SK-N-SH (cell line): ENCODE measurements around the gene ASXL3.

Source experiments
- EP300 ChIP-seq, 2 experiments: IDR thresholded peaks; 2 replicates each; pipeline versions ENCODE4 v1.4.0 to v1.6.1; 2012; ENCODE audit warnings: borderline replicate concordance in 1 of 2, low read depth in 1 of 2, low read length in 1 of 2
- JUND ChIP-seq: IDR thresholded peaks from 2 replicates; pipeline ENCODE4 v1.4.0; 2012
- MAX ChIP-seq: IDR thresholded peaks from 2 replicates; pipeline ENCODE4 v1.4.0; 2012; ENCODE audit warnings: low read depth
- NFIC ChIP-seq: IDR thresholded peaks from 2 replicates; pipeline ENCODE4 v1.4.0; 2012; ENCODE audit warnings: borderline replicate concordance
- POLR2AphosphoS5 ChIP-seq: IDR thresholded peaks from 2 replicates; pipeline ENCODE4 v1.6.1; 2012; ENCODE audit warnings: low read depth, low read length
- RAD21 ChIP-seq: IDR thresholded peaks from 2 replicates; pipeline ENCODE4 v1.6.1; 2012; ENCODE audit warnings: mild to moderate bottlenecking, low read length
- RXRA ChIP-seq: IDR thresholded peaks from 2 replicates; pipeline ENCODE4 v1.4.0; 2012; ENCODE audit warnings: low read depth, mild to moderate bottlenecking, borderline replicate concordance
- TF ChIP-seq, protein P1 (sequence below): fragments of 200-600 bp; sonication (generic); IDR thresholded peaks from 2 replicates; pipeline ENCODE4 v1.6.1; 2017; ENCODE audit warnings: antibody characterized with exemption, mild to moderate bottlenecking, moderate library complexity
- TF ChIP-seq, protein P2 (sequence below): IDR thresholded peaks from 2 replicates; pipeline ENCODE4 v1.6.1; 2012; ENCODE audit warnings: mild to moderate bottlenecking, low read depth, low read length, moderate library complexity

GRCh38 chr18:33585431-33585775 is 7.4 kb downstream of the ASXL3 start:
- TF ChIP-seq, protein P1, sequence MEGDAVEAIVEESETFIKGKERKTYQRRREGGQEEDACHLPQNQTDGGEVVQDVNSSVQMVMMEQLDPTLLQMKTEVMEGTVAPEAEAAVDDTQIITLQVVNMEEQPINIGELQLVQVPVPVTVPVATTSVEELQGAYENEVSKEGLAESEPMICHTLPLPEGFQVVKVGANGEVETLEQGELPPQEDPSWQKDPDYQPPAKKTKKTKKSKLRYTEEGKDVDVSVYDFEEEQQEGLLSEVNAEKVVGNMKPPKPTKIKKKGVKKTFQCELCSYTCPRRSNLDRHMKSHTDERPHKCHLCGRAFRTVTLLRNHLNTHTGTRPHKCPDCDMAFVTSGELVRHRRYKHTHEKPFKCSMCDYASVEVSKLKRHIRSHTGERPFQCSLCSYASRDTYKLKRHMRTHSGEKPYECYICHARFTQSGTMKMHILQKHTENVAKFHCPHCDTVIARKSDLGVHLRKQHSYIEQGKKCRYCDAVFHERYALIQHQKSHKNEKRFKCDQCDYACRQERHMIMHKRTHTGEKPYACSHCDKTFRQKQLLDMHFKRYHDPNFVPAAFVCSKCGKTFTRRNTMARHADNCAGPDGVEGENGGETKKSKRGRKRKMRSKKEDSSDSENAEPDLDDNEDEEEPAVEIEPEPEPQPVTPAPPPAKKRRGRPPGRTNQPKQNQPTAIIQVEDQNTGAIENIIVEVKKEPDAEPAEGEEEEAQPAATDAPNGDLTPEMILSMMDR: no peak
- no peak for TF ChIP-seq POLR2AphosphoS5
- TF ChIP-seq JUND: no peak
- TF ChIP-seq EP300 (IDR thresholded peaks at IDR 0.05; ENCODE audit: borderline replicate concordance in 1 of 2, low read depth in 1 of 2, low read length in 1 of 2): no peak
- no peak for TF ChIP-seq MAX
- no peak for TF ChIP-seq RXRA
- no peak for TF ChIP-seq NFIC
- TF ChIP-seq, protein P2, sequence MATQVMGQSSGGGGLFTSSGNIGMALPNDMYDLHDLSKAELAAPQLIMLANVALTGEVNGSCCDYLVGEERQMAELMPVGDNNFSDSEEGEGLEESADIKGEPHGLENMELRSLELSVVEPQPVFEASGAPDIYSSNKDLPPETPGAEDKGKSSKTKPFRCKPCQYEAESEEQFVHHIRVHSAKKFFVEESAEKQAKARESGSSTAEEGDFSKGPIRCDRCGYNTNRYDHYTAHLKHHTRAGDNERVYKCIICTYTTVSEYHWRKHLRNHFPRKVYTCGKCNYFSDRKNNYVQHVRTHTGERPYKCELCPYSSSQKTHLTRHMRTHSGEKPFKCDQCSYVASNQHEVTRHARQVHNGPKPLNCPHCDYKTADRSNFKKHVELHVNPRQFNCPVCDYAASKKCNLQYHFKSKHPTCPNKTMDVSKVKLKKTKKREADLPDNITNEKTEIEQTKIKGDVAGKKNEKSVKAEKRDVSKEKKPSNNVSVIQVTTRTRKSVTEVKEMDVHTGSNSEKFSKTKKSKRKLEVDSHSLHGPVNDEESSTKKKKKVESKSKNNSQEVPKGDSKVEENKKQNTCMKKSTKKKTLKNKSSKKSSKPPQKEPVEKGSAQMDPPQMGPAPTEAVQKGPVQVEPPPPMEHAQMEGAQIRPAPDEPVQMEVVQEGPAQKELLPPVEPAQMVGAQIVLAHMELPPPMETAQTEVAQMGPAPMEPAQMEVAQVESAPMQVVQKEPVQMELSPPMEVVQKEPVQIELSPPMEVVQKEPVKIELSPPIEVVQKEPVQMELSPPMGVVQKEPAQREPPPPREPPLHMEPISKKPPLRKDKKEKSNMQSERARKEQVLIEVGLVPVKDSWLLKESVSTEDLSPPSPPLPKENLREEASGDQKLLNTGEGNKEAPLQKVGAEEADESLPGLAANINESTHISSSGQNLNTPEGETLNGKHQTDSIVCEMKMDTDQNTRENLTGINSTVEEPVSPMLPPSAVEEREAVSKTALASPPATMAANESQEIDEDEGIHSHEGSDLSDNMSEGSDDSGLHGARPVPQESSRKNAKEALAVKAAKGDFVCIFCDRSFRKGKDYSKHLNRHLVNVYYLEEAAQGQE: no peak
- TF ChIP-seq RAD21: no peak
